GM12878 (cell line): ENCODE data around the gene BIRC6. TPM values are rescaled to one million over a fixed set of nuclear protein-coding genes. Genes with fewer than 3 reads are reported as not detected.
"Not testable (repeated sequence)": the region's sequence is repeated elsewhere in the genome, so short reads cannot be mapped to it uniquely, and the experiment has no call there.

ENCODE experiments used
- ATAC-seq: fragments of 200-7000 bp; cut with Tn5 transposase; 3 replicates; pipeline ENCODE4 v1.9.1; 2020; ENCODE audit warnings: mild to moderate bottlenecking, moderate library complexity
- BruUV-seq: library from RNA; stranded (reverse); fragments of 400-500 nt; replicated peaks from 2 replicates; lab custom pipeline; 2021; lab: Mats Ljungman, UMichigan
- CTCF ChIA-PET: fragments of 300-600 bp; sonication (Branson Sonifier 250); formaldehyde crosslinking; extraction: SDS; loops from one replicate; lab custom pipeline; 2021; ENCODE audit warnings: inconsistent platforms; lab: Yijun Ruan, JAX
- POLR2A ChIA-PET: fragments of 350-600 bp; formaldehyde crosslinking; extraction: SDS; loops from one replicate; lab custom pipeline; 2021; ENCODE audit warnings: inconsistent platforms; lab: Charles Lee
- RAD21 ChIA-PET: fragments of 300-600 bp; sonication (Branson Sonifier 250); formaldehyde crosslinking; loops from one replicate; lab custom pipeline; 2023; ENCODE audit warnings: antibody characterized with exemption; ENCODE audit not compliant: unreplicated experiment; lab: Charles Lee
- SMC1A ChIA-PET: fragments of 300-600 bp; sonication (Branson Sonifier 250); formaldehyde crosslinking; loops from one replicate; lab custom pipeline; 2023; ENCODE audit not compliant: unreplicated experiment, uncharacterized antibody; lab: Charles Lee
- DNase-seq: peaks from one replicate; pipeline ENCODE4 v3.0.0-alpha.2; 2011; ENCODE audit warnings: low read depth, low spot score
- FAIRE-seq: peaks from 3 replicates; lab custom pipeline; 2011; peaks lifted over from hg19 to GRCh38; lab: Jason Lieb, UNC
- H2AFZ ChIP-seq: 2 replicates; pipeline ENCODE4 v1.6.0; 2011; ENCODE audit warnings: low read depth, low read length, control low read depth; ENCODE audit not compliant: control insufficient read depth
- H3K27ac ChIP-seq: 2 replicates; pipeline ENCODE4 v1.5.1; 2011; ENCODE audit warnings: control low read depth; ENCODE audit not compliant: control insufficient read depth, insufficient read depth
- H3K27me3 ChIP-seq, 2 experiments: replicated peaks in 1 of 2; 2 replicates each; pipeline versions ENCODE4 v1.6.0 to v1.6.1; 2011; ENCODE audit warnings: low read length in 1 of 2; ENCODE audit not compliant: control insufficient read depth in 2 of 2, insufficient read depth in 2 of 2
- H3K36me3 ChIP-seq, 2 experiments: 2 replicates each; pipeline ENCODE4 v1.5.1; 2011; ENCODE audit warnings: low read length in 1 of 2; ENCODE audit not compliant: control insufficient read depth in 2 of 2, insufficient read depth in 2 of 2
- H3K4me1 ChIP-seq: 2 replicates; pipeline ENCODE4 v1.6.1; 2011; ENCODE audit warnings: mild to moderate bottlenecking, low read length, moderate library complexity, mixed read lengths; ENCODE audit not compliant: control insufficient read depth, insufficient read depth
- H3K4me2 ChIP-seq: 2 replicates; pipeline ENCODE4 v1.6.0; 2011; ENCODE audit warnings: control low read depth; ENCODE audit not compliant: control insufficient read depth, insufficient read depth
- H3K4me3 ChIP-seq: fragments of 200-600 bp; sonication (generic); 2 replicates; pipeline ENCODE4 v1.5.1; 2016
- H3K79me2 ChIP-seq: 2 replicates; pipeline ENCODE4 v1.6.0; 2011; ENCODE audit warnings: low read length; ENCODE audit not compliant: control insufficient read depth, insufficient read depth
- H3K9ac ChIP-seq: 2 replicates; pipeline ENCODE4 v1.8.0; 2011; ENCODE audit warnings: low read length, control low read depth, mixed read lengths; ENCODE audit not compliant: control insufficient read depth, insufficient read depth
- H3K9me3 ChIP-seq: replicated peaks from 3 replicates; pipeline ENCODE4 v1.5.1; 2011; ENCODE audit warnings: mild to moderate bottlenecking, low read length; ENCODE audit not compliant: control insufficient read depth, insufficient read depth
- H4K20me1 ChIP-seq: 2 replicates; pipeline ENCODE4 v1.6.0; 2011; ENCODE audit not compliant: control insufficient read depth, insufficient read depth
- E4F1 ChIP-seq: fragments of 450-650 bp; IDR thresholded peaks from 2 replicates; pipeline ENCODE4 v1.6.1; 2018; ENCODE audit warnings: borderline replicate concordance, mild to moderate bottlenecking; ENCODE audit not compliant: partially characterized antibody
- EP300 ChIP-seq, 2 experiments: fragments of 150-350 bp in 1 of 2; IDR thresholded peaks; 2 replicates each; pipeline ENCODE4 v1.6.1; 2011 to 2012; ENCODE audit warnings: low read depth in 2 of 2, low read length in 2 of 2, borderline replicate concordance in 1 of 2, improper control_type of control experiment in 1 of 2, inconsistent platforms in 1 of 2; ENCODE audit not compliant: control insufficient read depth in 1 of 2
- GABPA ChIP-seq: IDR thresholded peaks from 2 replicates; pipeline ENCODE4 v1.6.1; 2014; ENCODE audit warnings: antibody characterized with exemption, low read depth, mild to moderate bottlenecking, inconsistent platforms
- HDAC6 ChIP-seq: fragments of 200-600 bp; sonication (generic); IDR thresholded peaks from one replicate; pipeline ENCODE4 v1.8.0; 2017; ENCODE audit warnings: antibody characterized with exemption; ENCODE audit not compliant: unreplicated experiment
- MAX ChIP-seq: IDR thresholded peaks from 2 replicates; pipeline ENCODE4 v1.6.1; 2012; ENCODE audit warnings: low read depth, low read length, improper control_type of control experiment
- NRF1 ChIP-seq: conservative IDR thresholded peaks from 2 replicates; pipeline ENCODE4 v1.6.1; 2011; ENCODE audit warnings: mild to moderate bottlenecking, low read depth, low read length, improper control_type of control experiment
- PML ChIP-seq: IDR thresholded peaks from 2 replicates; pipeline ENCODE4 v1.6.1; 2012; ENCODE audit warnings: low read length, inconsistent platforms
- RAD51 ChIP-seq: fragments of 450-650 bp; IDR thresholded peaks from 2 replicates; pipeline ENCODE4 v1.6.1; 2016; ENCODE audit warnings: moderate library complexity, mild to moderate bottlenecking, inconsistent platforms
- SMAD1 ChIP-seq: fragments of 450-650 bp; IDR thresholded peaks from 2 replicates; pipeline ENCODE4 v1.6.1; 2018; ENCODE audit warnings: mild to moderate bottlenecking, low read depth; ENCODE audit not compliant: partially characterized antibody
- SPI1 ChIP-seq: IDR thresholded peaks from 2 replicates; pipeline ENCODE4 v1.6.1; 2011; ENCODE audit warnings: low read depth, mild to moderate bottlenecking, low read length, moderate library complexity, borderline replicate concordance; ENCODE audit not compliant: insufficient read depth
- STAT3 ChIP-seq: IDR thresholded peaks from 2 replicates; pipeline ENCODE4 v1.6.1; 2011; ENCODE audit warnings: low read depth, low read length, improper control_type of control experiment
- SUZ12 ChIP-seq: fragments of 200-600 bp; sonication (generic); IDR thresholded peaks from one replicate; pipeline ENCODE4 v1.6.1; 2018; ENCODE audit warnings: antibody characterized with exemption, mild to moderate bottlenecking; ENCODE audit not compliant: unreplicated experiment
- USF1 ChIP-seq: IDR thresholded peaks from 2 replicates; pipeline ENCODE4 v1.6.1; 2011; ENCODE audit warnings: borderline replicate concordance, low read depth, mild to moderate bottlenecking, moderate library complexity, mixed read lengths, low read length; ENCODE audit not compliant: insufficient read depth; ENCODE audit errors: extremely low read length
- WRNIP1 ChIP-seq: IDR thresholded peaks from 2 replicates; pipeline ENCODE4 v1.6.1; 2011; ENCODE audit warnings: low read depth, low read length, improper control_type of control experiment, borderline replicate concordance
- WGBS: methylation state at CpG from one replicate; pipeline ENCODE4 v1.1.6; 2016; ENCODE audit warnings: low lambda C conversion rate; ENCODE audit not compliant: insufficient replicate concordance, insufficient coverage; ENCODE audit errors: missing lambda C conversion rate; 5-methylcytosine and 5-hydroxymethylcytosine counted together
- in situ Hi-C: fragments of 300-500 bp; cut with MboI; formaldehyde crosslinking; loops from 9 replicates; pipeline ENCODE4 v1.14.3; 2018; ENCODE audit warnings: mixed read lengths
- intact Hi-C: fragments of 100-400 bp; cut with micrococcal nuclease; formaldehyde crosslinking; loops from one replicate; pipeline ENCODE4 v1.14.2; 2022; ENCODE audit not compliant: unreplicated experiment
- polyA plus RNA-seq, 11 experiments: library from polyadenylated mRNA; depleted of rRNA in 4 of 11; unstranded in 6 of 11; stranded (reverse) in 5 of 11; fragments of >200 nt; fragmentation: Nextera tagmentation in 4 of 11; fragmentation: Illumina TruSeq in 1 of 11; extraction: Ambion mirVana in 4 of 11; extraction: Trizol in 1 of 11; gene quantifications; 1 replicate in 1 of 11; 2 replicates in 10 of 11; pipeline versions ENCODE4 v1.2.1 to v1.2.3, GENCODE V29; 2011 to 2016; ENCODE audit warnings: inconsistent platforms in 2 of 11, missing spikeins in 2 of 11, low read depth in 1 of 11
- total RNA-seq, 4 experiments: library from RNA; depleted of rRNA in 3 of 4; stranded (reverse); fragments of >200 nt in 3 of 4; fragmentation: Illumina TruSeq in 1 of 4; extraction: Trizol in 1 of 4; gene quantifications; 2 replicates each; pipeline versions ENCODE4 v1.2.1 to v1.2.3, GENCODE V29; 2013 to 2021

Gene BIRC6
- total and polyA plus RNA-seq, 10 of the 15 experiments (the other 5 are each of a cell fraction or from before 2014, with no cell fraction given) = 18.8 to 118 (median 55.0) TPM

- no peaks in the 10 kb centered on the region for H3K27me3 ChIP-seq
- ChIA-PET CTCF (interaction anchor here (0.6 to 1.6 kb wide), 4 partner anchors 9 to 1600 kb away, joined by 3 to 4 read pairs (median 3); partner anchors contain the start of gene DPY30), RAD21 (no interaction called here)
These were observed 41.9 kb upstream of the BIRC6 start for GRCh38 chr2:32314886-32315285.

GRCh38 chr2:32328679-32329078 is 28.1 kb upstream of the BIRC6 start:
- CTCF ChIA-PET, H3K27me3 ChIP-seq, BruUV-seq, ATAC-seq, H3K79me2 ChIP-seq, H3K9me3 ChIP-seq, intact Hi-C loops, SMC1A ChIA-PET, H3K4me2 ChIP-seq, RAD21 ChIA-PET, H3K36me3 ChIP-seq, H3K9ac ChIP-seq, H3K4me1 ChIP-seq, H2AFZ ChIP-seq, H3K4me3 ChIP-seq, H3K27ac ChIP-seq, POLR2A ChIA-PET, H4K20me1 ChIP-seq, DNase-seq, in situ Hi-C loops, FAIRE-seq: not testable (repeated sequence)
- 100% methylated on average over 1 of the region's 1 CpG for WGBS

More at GRCh38 chr2:32314886-32315285, 41.9 kb upstream of the BIRC6 start:
- H3K79me2 ChIP-seq = no peaks in the 10 kb centered on the region
- no peaks in the 10 kb centered on the region for H4K20me1 ChIP-seq
- no peak overlapping the region for H3K4me3 ChIP-seq
- H2AFZ ChIP-seq = no peak overlapping the region
- FAIRE-seq = no peak
- H3K4me1 ChIP-seq = no peaks in the 10 kb centered on the region
- H3K9ac ChIP-seq = no peak overlapping the region
- POLR2A ChIA-PET = no interaction called here
- WGBS = 95% methylated on average over 1 of the region's 1 CpG
- no peak for ATAC-seq
- H3K4me2 ChIP-seq = no peak overlapping the region
- TF ChIP-seq SUZ12 (no peak), MAX (no peak), HDAC6 (no peak), RAD51 (no peak), SPI1 (no peak), EP300 (IDR thresholded peaks at IDR 0.05; ENCODE audit: borderline replicate concordance in 1 of 2, control insufficient read depth in 1 of 2, low read depth in 2 of 2, low read length in 2 of 2) (no peak), PML (no peak), STAT3 (no peak), SMAD1 (no peak), E4F1 (no peak), NRF1 (no peak), USF1 (no peak), GABPA (no peak), WRNIP1 (no peak)
- no peak overlapping the region for H3K27ac ChIP-seq
- in situ Hi-C loops = no loop called here
- H3K36me3 ChIP-seq = no peaks in the 10 kb centered on the region; a peak in 1 of 4 replicates
- BruUV-seq = TSS peak; percentile 23
- intact Hi-C loops = no loop called here
- H3K9me3 ChIP-seq = no peaks in the 10 kb centered on the region
- DNase-seq = no peak
- SMC1A ChIA-PET = interaction anchor here (0.6 to 1.5 kb wide), 2 partner anchors 9 to 102 kb away, joined by 3 read pairs; no protein-coding TSS in a partner anchor
